SK-N-SH (cell line): ENCODE measurements around the gene ENO1. TPM values are rescaled to one million over a fixed set of nuclear protein-coding genes. Genes with fewer than 3 reads are reported as not detected.

Experiments
- CTCF ChIA-PET: fragments of 300-600, 350-600 bp; formaldehyde crosslinking; extraction: SDS; loops from one replicate; lab custom pipeline; 2021; lab: Yijun Ruan, JAX
- POLR2A ChIA-PET: fragments of 350-600 bp; sonication (Branson Sonifier 250); formaldehyde crosslinking; extraction: SDS; loops from one replicate; lab custom pipeline; 2020; ENCODE audit warnings: antibody characterized with exemption, inconsistent platforms; lab: Yijun Ruan, JAX
- DNase-seq: peaks from one replicate; pipeline ENCODE4 v3.0.0; 2012
- H2AFZ ChIP-seq: fragments of 200-600 bp; sonication (generic); 2 replicates; pipeline ENCODE4 v1.8.1; 2016; ENCODE audit warnings: antibody characterized with exemption, mild to moderate bottlenecking, low read depth
- H3F3A ChIP-seq: fragments of 200-600 bp; sonication (generic); replicated peaks from 2 replicates; pipeline ENCODE3; 2016; ENCODE audit warnings: antibody characterized with exemption, mild to moderate bottlenecking; ENCODE audit not compliant: insufficient read depth
- H3K27ac ChIP-seq, 2 experiments: fragments of 200-500 bp in 1 of 2; fragments of 200-600 bp in 1 of 2; sonication (Bioruptor generic) in 1 of 2; sonication (generic), shearing (Covaris generic) in 1 of 2; 2 replicates each; pipeline versions ENCODE4 v1.5.1 to v1.6.1; 2014 to 2016; ENCODE audit warnings: low read depth in 2 of 2, inconsistent platforms in 1 of 2, low read length in 1 of 2, mild to moderate bottlenecking in 1 of 2, mixed read lengths in 1 of 2
- H3K27me3 ChIP-seq: fragments of 200-600 bp; sonication (generic), shearing (Covaris generic); 2 replicates; pipeline ENCODE4 v1.6.1; 2016; ENCODE audit warnings: mixed run types; ENCODE audit not compliant: insufficient read depth
- H3K36me3 ChIP-seq, 2 experiments: fragments of 200-500 bp in 1 of 2; fragments of 200-600 bp in 1 of 2; sonication (Bioruptor generic) in 1 of 2; sonication (generic) in 1 of 2; replicated peaks in 1 of 2; 2 replicates each; pipeline versions ENCODE3 to v1.5.1; 2014 to 2016; ENCODE audit warnings: low read length in 1 of 2, mild to moderate bottlenecking in 1 of 2; ENCODE audit not compliant: insufficient read depth in 2 of 2, control insufficient read depth in 1 of 2
- H3K4me1 ChIP-seq, 2 experiments: fragments of 200-500 bp in 1 of 2; fragments of 200-600 bp in 1 of 2; sonication (Bioruptor generic) in 1 of 2; sonication (generic), shearing (Covaris generic) in 1 of 2; 2 replicates each; pipeline versions ENCODE4 v1.5.1 to v1.6.1; 2014 to 2016; ENCODE audit warnings: low read depth in 1 of 2, low read length in 1 of 2, mixed run types in 1 of 2; ENCODE audit not compliant: insufficient read depth in 2 of 2, control insufficient read depth in 1 of 2
- H3K4me2 ChIP-seq: fragments of 200-600 bp; sonication (generic), shearing (Covaris generic); 2 replicates; pipeline ENCODE4 v1.6.1; 2017; ENCODE audit warnings: mixed run types
- H3K4me3 ChIP-seq, 2 experiments: fragments of 200-500 bp in 1 of 2; fragments of 200-600 bp in 1 of 2; sonication (Bioruptor generic) in 1 of 2; sonication (generic), shearing (Covaris generic) in 1 of 2; 2 replicates each; pipeline versions ENCODE4 v1.5.1 to v1.8.1; 2014 to 2016; ENCODE audit warnings: low read depth in 2 of 2, inconsistent platforms in 1 of 2, low read length in 1 of 2, mild to moderate bottlenecking in 1 of 2, mixed read lengths in 1 of 2, moderate library complexity in 1 of 2
- H3K79me2 ChIP-seq: fragments of 200-600 bp; sonication (generic); 2 replicates; pipeline ENCODE4 v1.8.1; 2017; ENCODE audit warnings: mild to moderate bottlenecking; ENCODE audit not compliant: insufficient read depth
- H3K9ac ChIP-seq: fragments of 200-600 bp; sonication (generic); 2 replicates; pipeline ENCODE4 v1.6.1; 2017; ENCODE audit warnings: mixed run types
- H3K9me2 ChIP-seq: fragments of 200-600 bp; sonication (generic); 2 replicates; pipeline ENCODE4 v1.6.1; 2017; ENCODE audit warnings: mixed run types
- H3K9me3 ChIP-seq: fragments of 200-600 bp; sonication (generic); 2 replicates; pipeline ENCODE4 v1.6.1; 2017; ENCODE audit warnings: mixed run types, mild to moderate bottlenecking, moderate library complexity
- H4K20me1 ChIP-seq: fragments of 200-600 bp; sonication (generic); 2 replicates; pipeline ENCODE4 v1.6.1; 2017; ENCODE audit warnings: mild to moderate bottlenecking, mixed run types; ENCODE audit not compliant: insufficient read depth
- CHD2 ChIP-seq: fragments of 150-350 bp; IDR thresholded peaks from 2 replicates; pipeline ENCODE4 v1.6.1; 2018; ENCODE audit warnings: low read length; ENCODE audit not compliant: partially characterized antibody
- CTCF ChIP-seq: fragments of 200-600 bp; sonication (generic); IDR thresholded peaks from 2 replicates; pipeline ENCODE4 v1.6.1; 2017; ENCODE audit warnings: antibody characterized with exemption, mild to moderate bottlenecking, moderate library complexity
- ELF1 ChIP-seq: IDR thresholded peaks from 2 replicates; pipeline ENCODE4 v1.4.0; 2012
- EZH2phosphoT487 ChIP-seq: fragments of 200-600 bp; sonication (generic); IDR thresholded peaks from 2 replicates; pipeline ENCODE4 v1.6.1; 2017; ENCODE audit warnings: low read depth, mixed run types, mild to moderate bottlenecking, antibody characterized with exemption, moderate library complexity, borderline replicate concordance
- FOSL2 ChIP-seq: IDR thresholded peaks from 2 replicates; pipeline ENCODE4 v1.4.0; 2012; ENCODE audit warnings: low read depth, mild to moderate bottlenecking, moderate library complexity, borderline replicate concordance
- GABPA ChIP-seq: IDR thresholded peaks from 2 replicates; pipeline ENCODE4 v1.4.0; 2012; ENCODE audit warnings: low read depth, mild to moderate bottlenecking
- NFIC ChIP-seq: IDR thresholded peaks from 2 replicates; pipeline ENCODE4 v1.4.0; 2012; ENCODE audit warnings: borderline replicate concordance
- NRF1 ChIP-seq: IDR thresholded peaks from 2 replicates; pipeline ENCODE4 v1.6.1; 2012; ENCODE audit warnings: low read depth, mild to moderate bottlenecking, low read length
- RFX5 ChIP-seq: IDR thresholded peaks from 2 replicates; pipeline ENCODE4 v1.6.1; 2012; ENCODE audit warnings: mild to moderate bottlenecking, improper control_type of control experiment, low read length
- SIN3A ChIP-seq: IDR thresholded peaks from 2 replicates; pipeline ENCODE4 v1.6.1; 2012; ENCODE audit warnings: low read depth, mild to moderate bottlenecking, low read length, moderate library complexity, borderline replicate concordance
- SMC3 ChIP-seq: IDR thresholded peaks from 2 replicates; pipeline ENCODE4 v1.6.1; 2012; ENCODE audit warnings: low read depth, low read length, improper control_type of control experiment
- TCF12 ChIP-seq: IDR thresholded peaks from 2 replicates; pipeline ENCODE4 v1.4.0; 2012
- TEAD4 ChIP-seq: IDR thresholded peaks from 2 replicates; pipeline ENCODE4 v1.4.0; 2012; ENCODE audit warnings: mild to moderate bottlenecking, borderline replicate concordance; ENCODE audit not compliant: insufficient read depth
- USF1 ChIP-seq: IDR thresholded peaks from 2 replicates; pipeline ENCODE4 v1.4.0; 2012; ENCODE audit warnings: low read depth, borderline replicate concordance
- WGBS: methylation state at CpG from one replicate; pipeline ENCODE4 v1.1.6; 2017; ENCODE audit warnings: low lambda C conversion rate; 5-methylcytosine and 5-hydroxymethylcytosine counted together
- polyA plus RNA-seq, 3 experiments: library from polyadenylated mRNA; depleted of rRNA; stranded (reverse); fragments of >200 nt; gene quantifications; 2 replicates each; pipeline ENCODE4 v1.2.3, GENCODE V29; 2012

Gene ENO1
- polyA plus RNA-seq, 1 of the 3 experiments (the other 2 are of a cell fraction): 1,599 TPM

GRCh38 chr1:8892026-8892425, 13.5 kb upstream of the ENO1 start:
- WGBS: 86% methylated on average over 6 of the region's 6 CpGs
- peaks cover 23% of the 10 kb centered on the region for H3F3A ChIP-seq

GRCh38 chr1:8891401-8891800, 12.9 kb upstream of the ENO1 start:
- H3K9me3 ChIP-seq: no peaks in the 10 kb centered on the region
- H3K36me3 ChIP-seq: no peaks in the 10 kb centered on the region
- TF ChIP-seq SMC3: no peak
- no peak for TF ChIP-seq CTCF
- TF ChIP-seq EZH2phosphoT487: no peak
- no peak for TF ChIP-seq NFIC
- no peak for TF ChIP-seq USF1
- TF ChIP-seq RFX5: no peak
- no peak for TF ChIP-seq ELF1
- TF ChIP-seq GABPA: no peak
- no peak for TF ChIP-seq CHD2
- no peak for TF ChIP-seq SIN3A
- no peak for TF ChIP-seq TEAD4
- TF ChIP-seq NRF1: no peak
- no peak overlapping the region for H3K4me2 ChIP-seq
- no peaks in the 10 kb centered on the region for H3K79me2 ChIP-seq
- H4K20me1 ChIP-seq: no peaks in the 10 kb centered on the region
- WGBS: 71% methylated on average over 3 of the region's 3 CpGs
- H3K9me2 ChIP-seq: no peaks in the 10 kb centered on the region
- peaks cover 6 to 8% of the 10 kb centered on the region in 2 experiments; a peak in 3 of 4 replicates for H3K4me1 ChIP-seq
- no peak overlapping the region for H2AFZ ChIP-seq
- H3K27ac ChIP-seq: peak overlapping the region; percentile 6 to 96; a peak in 3 of 4 replicates
- H3K27me3 ChIP-seq: no peaks in the 10 kb centered on the region
- H3K9ac ChIP-seq: no peak overlapping the region
- no peak overlapping the region for H3K4me3 ChIP-seq
- ChIA-PET POLR2A (interaction anchor here (1.0 kb wide), 1 partner anchor 8 kb away, joined by 3 read pairs; no protein-coding TSS in a partner anchor), CTCF (interaction anchor here (1.3 to 3.5 kb wide), 5 partner anchors 10 to 31 kb away, joined by 3 to 10 read pairs (median 7); partner anchors contain the start of gene ENO1)
- peaks cover 23% of the 10 kb centered on the region for H3F3A ChIP-seq
- no peak for DNase-seq

More at GRCh38 chr1:8892026-8892425, 13.5 kb upstream of the ENO1 start:
- Histone ChIP-seq H3K9ac (no peak overlapping the region), H3K27me3 (no peaks in the 10 kb centered on the region), H3K4me3 (no peak overlapping the region), H3K4me2 (no peak overlapping the region), H3K4me1 (peaks cover 6 to 8% of the 10 kb centered on the region in 2 experiments; a peak in 3 of 4 replicates), H3K27ac (no peak overlapping the region), H3K9me3 (no peaks in the 10 kb centered on the region), H2AFZ (no peak overlapping the region), H3K36me3 (no peaks in the 10 kb centered on the region), H3K9me2 (no peaks in the 10 kb centered on the region), H3K79me2 (no peaks in the 10 kb centered on the region), H4K20me1 (no peaks in the 10 kb centered on the region)
- TF ChIP-seq RFX5 (no peak), FOSL2 (no peak), GABPA (no peak), TCF12 (no peak)
- CTCF ChIA-PET: interaction anchor here (1.3 to 3.5 kb wide), 5 partner anchors 11 to 32 kb away, joined by 3 to 10 read pairs (median 7); partner anchors contain the start of gene ENO1
- POLR2A ChIA-PET: interaction anchor here (1.0 kb wide), 1 partner anchor 8 kb away, joined by 3 read pairs; no protein-coding TSS in a partner anchor
- no peak for DNase-seq
